NCI-H1930 (cell line): ENCODE measurements around the gene PRDM15.

Experiments
- DNase-seq, 2 experiments: peaks; one replicate each; lab custom pipeline; 2025; lab: John Stamatoyannopoulos, UW

Gene PRDM15

DNA sequence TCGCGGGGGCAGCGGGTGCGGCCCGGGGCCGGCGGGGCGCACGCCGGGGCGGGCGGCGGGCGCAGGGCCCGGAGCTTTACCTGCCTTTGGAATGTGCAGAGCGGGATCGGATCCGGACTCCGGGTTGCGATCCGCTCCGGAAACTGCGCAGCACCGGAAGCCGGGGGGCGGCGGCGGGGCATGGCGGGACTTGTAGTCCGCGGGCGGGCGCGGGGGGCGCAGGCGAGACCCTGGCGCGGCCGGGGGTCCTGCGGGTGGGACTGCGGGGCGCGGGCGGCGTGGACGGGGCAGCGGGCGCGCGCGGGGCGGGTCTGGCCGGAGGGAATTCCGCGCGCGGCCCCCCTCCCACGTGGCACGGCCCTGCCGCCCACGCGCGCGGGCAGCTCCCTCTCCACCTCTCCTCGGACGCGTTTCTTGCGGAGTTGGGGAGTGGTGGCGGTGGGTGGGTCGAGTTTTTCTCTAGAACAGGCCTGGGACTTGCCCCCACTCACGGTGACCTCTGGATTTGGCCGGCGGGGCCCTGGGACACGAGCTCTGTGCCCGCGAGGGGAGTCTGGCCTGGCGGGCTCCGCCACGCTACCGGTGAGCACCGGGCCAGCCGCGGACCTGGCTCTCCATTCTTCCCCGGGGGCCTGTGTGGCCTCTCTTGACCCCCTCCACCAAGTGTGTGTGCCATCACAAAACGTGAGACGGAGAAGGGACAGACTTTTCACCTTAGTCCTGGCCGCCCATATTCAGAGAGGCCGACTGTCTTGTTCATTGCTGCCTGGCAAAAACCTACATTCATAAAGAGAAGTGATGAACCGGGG, at the start of gene PRDM15:
Gene PRDM15 (minus strand): TSS at position 155 of the 809 bp plus-strand sequence. CDS start 18,981 bp downstream, outside the sequence.
- peak; percentile 48 to 69 for DNase-seq

DNA sequence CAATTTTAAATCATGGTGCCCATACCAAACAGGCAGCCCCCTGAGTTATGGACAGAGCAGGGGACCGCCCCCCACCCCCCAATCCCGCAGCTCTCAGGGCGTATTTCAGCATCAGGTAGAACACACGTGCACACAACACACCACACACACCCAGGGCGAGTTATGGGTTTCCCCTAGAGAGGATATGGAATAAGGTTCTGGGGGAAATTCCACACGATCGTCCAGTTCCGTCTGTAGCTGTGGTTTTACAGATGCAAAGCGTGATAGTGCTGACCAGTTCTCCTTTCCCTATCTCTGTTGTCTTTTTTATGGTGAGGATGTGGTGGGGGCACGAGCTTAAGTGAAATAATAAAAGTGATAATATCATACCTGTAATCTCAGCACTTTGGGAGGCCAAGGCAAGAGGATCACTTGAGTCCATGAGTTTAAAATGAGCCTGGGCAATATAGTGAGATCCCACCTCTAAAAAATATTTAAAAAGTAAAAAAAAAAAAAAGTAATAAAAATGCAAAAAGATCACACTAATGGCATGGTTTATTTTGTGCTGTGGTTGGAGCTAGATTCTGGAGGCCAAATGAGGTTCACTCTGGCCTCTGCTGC, 49.6 kb upstream of the PRDM15 start:
- DNase-seq: no peak

DNA sequence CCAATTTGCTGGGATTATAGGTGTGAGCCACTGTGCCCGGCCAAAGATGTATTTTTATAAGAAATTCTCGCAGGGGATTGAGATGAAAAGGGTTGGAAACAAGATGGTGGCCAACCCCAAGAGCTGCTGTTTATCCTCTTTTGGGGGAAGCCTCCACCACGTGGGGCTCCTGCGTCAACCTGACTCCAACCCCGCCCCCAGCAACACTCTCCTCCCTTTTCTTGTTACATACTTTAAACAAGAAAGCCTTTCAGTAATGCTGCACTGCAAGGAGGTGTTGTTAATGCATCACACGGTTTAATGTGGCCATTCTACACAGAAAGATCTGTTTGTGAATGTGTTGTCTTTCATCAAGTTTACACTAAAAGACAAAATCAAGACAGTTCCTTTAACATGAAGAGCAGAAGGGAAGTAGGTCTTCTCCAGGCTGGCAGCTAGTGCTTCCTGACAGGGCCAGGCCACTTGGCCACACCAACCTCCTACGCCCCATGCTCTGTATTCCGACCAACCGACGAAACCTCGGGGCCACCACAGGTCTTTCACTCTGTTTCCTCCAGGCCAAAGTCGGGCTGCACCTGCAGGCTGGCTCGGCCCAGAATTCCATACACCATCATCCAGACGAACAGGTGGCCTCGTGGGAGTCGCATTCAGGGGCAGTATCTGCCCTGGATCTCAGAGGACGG, 48.7 kb upstream of the PRDM15 start:
- no peak for DNase-seq

GRCh38 chr21:41926807-41927171, 47.6 kb upstream of the PRDM15 start:
- DNase-seq: no peak

- DNase-seq: no peak
Observed at GRCh38 chr21:41926117-41926806, 47.1 kb upstream of the PRDM15 start.

- no peak for DNase-seq
Observed at GRCh38 chr21:41925767-41926116, 46.6 kb upstream of the PRDM15 start.

- DNase-seq: no peak
Observed at GRCh38 chr21:41924368-41924754, 45.2 kb upstream of the PRDM15 start.

GRCh38 chr21:41923631-41924367, 44.7 kb upstream of the PRDM15 start:
- no peak for DNase-seq

- no peak for DNase-seq
Observed at GRCh38 chr21:41923186-41923585, 44.0 kb upstream of the PRDM15 start.

- DNase-seq: no peak
Observed at GRCh38 chr21:41921021-41921420, 41.9 kb upstream of the PRDM15 start.

GRCh38 chr21:41920476-41920875, 41.3 kb upstream of the PRDM15 start:
- no peak for DNase-seq

DNA sequence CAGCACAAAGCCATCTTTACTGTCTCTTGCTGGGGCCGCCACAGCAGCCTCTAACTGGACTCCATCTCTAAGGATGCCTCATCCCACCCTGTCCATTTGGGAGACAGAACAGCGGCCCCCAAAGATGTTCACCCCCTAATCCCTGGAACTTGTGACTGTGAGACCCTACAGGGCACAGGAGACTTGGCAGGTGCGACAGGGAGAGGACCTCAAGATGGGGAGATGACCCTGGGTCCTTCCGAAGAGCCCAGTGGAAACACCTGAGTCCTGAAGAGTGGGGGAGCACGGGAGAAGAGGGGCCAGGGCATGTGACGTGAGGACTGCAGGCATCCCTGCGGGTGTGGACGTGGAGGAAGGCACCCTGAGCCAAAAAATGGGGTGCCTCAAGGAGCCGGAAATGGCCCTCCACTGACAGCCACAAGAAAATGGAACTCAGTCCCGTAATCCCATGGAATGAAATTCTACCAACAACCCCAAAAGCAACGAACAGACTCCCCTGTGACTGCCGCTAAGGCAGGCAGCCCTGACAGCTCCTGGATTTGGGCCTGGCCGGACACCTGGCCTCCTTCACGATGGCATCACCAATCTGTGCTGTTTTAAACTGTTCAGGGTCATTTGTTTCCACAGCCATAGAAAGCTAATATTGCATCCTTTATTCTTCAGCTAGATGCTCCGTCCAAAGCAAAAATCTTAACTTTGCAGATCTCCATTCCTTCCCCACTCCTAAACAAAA, 40.7 kb upstream of the PRDM15 start:
- no peak for DNase-seq

DNA sequence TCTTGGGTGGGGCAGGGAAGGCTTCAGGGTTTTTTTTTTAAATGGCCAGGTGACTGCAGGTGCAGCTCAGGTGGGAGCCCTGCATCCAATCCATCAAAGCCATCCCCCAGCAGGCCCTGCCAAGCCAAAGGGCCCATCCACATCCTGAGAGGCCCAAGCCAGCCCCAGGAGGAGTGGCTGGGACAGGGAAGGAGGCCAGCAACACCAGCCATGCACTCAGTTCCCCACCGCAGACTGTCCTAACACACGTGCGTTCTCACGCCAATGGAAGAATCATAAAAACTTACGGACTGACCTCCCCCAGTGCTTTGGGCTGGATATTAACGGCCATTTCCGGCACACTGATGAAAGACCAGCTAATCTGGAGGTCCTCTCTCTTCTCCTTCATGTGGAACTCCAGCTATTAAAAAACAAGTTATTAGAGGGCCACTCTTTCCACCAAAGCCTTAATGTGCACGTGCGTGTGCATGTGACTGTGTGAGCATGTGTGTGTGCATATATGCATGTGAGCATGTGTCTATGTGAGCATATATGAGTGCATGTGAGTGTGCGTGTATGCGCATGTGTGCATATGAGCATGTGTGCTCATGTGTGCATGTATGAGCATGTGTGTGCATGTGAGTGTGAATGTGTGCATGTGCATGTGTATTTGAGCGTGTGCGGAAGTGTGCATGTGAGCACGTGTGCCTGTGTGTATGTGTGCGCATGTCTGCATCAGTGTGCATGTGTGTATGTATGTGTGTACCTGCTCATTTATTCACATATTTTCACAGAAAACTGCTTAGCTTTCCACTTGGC, 39.6 kb upstream of the PRDM15 start:
- no peak for DNase-seq

- no peak for DNase-seq
Observed at GRCh38 chr21:41917531-41917930, 38.4 kb upstream of the PRDM15 start.

DNA sequence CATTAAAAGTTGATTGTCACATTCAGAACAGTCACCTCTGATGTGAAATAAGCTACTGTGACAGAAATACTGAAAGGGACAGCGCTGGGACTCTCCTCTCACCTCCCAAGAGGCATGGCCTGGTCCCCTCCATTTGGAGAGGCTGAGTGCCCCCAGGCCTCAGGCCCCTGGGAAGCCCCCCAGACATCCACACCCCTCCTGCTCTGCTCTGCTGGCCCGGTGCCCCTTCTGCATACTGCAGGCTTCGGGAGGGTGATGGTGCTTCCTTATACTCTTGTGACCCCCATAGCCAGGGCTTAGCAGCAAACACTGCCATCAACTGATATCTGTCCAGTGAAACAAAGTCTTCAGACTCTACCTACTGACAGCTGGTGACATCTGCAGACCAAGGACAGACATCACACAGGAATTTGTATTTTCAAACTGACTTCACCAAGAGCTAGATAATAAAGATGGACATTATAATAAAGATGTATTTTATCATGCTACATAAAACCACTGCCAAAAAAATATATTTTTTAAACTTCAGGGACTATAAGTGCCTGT, 37.8 kb upstream of the PRDM15 start:
- DNase-seq: no peak

DNA sequence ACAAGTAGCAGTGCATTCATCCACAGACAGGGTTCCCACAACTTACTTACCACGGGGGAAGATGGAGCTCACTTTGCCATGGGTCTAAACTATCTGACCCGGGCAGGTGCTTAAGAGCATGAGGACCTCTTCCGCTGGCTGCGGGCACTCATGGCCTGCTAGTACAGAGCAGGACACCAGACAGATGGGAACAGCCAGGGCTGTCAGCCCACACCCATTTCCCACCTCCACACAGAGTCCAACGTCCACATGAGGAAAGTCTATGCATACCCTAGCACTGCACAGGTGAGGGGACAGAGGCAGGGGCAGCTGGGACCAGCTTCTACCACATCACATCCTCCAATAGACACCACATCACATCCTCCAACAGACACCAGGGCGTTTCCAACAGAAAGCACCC, 35.8 kb upstream of the PRDM15 start:
- no peak for DNase-seq

DNA sequence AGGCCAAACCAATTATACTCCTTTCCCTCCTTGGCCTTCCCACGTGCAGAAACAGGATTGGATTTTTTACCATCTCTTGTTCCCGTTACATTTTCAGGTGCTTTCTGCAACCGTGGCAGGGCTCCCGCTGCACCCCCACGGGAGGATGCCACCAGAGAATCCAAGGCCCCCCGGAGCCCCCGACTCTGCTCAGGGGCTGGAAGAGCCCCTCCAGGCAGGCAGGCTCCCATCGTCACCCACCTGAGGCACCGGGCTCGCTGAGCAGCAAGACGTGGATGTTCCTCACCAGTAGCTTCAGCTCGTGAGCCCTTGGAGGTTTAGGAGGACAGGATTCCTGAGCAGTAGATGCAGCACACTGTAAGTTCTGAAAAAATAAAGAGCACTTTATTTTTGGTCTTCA, 35.2 kb upstream of the PRDM15 start:
- DNase-seq: no peak

DNA sequence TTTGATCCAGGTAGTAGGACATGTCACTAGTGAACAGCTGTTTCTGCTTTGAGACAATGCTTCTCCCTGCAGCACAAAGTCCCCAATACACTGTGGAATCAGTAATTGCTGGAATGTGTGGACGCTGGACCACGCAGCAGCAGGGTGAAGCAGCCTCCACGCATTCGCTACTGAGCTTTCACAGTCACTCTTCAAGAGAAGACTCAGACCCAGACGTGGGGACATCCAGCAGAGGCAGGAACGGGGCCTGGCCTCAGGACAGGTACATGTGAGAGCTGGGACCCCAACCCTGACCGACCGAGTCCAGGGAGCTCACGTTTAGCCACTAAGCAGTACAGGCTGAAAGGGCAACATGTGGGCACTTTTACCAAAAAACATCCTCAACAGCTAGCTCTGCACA, 34.1 kb upstream of the PRDM15 start:
- DNase-seq: no peak

- no peak for DNase-seq
Observed at GRCh38 chr21:41908829-41909228, 29.7 kb upstream of the PRDM15 start.
